Prostate gland (tissue), 2 donors: ENCODE results near the gene TPST2. TPM values are rescaled to one million over a fixed set of nuclear protein-coding genes. Genes with fewer than 3 reads are reported as not detected.

ENCODE experiments used
- DNase-seq: peaks from one replicate; pipeline ENCODE4 v3.0.0-alpha.2; 2019; ENCODE audit warnings: low spot score
- H3K27ac ChIP-seq, 2 donors: fragments of 200-600 bp; sonication (generic); 2 replicates each; pipeline ENCODE4 v1.5.1; 2017 to 2019
- H3K27me3 ChIP-seq: fragments of 200-600 bp; sonication (generic); replicated peaks from 2 replicates; pipeline ENCODE4 v1.5.1; 2019; ENCODE audit not compliant: insufficient read depth
- H3K36me3 ChIP-seq, 2 donors: fragments of 200-600 bp; sonication (generic); 1 replicate in 1 of 2; 2 replicates in 1 of 2; pipeline versions ENCODE4 v1.5.1 to v1.8.1; 2017 to 2019
- H3K4me1 ChIP-seq: fragments of 200-600 bp; sonication (generic); replicated peaks from 2 replicates; pipeline ENCODE4 v1.5.1; 2019
- H3K4me3 ChIP-seq, 2 donors: fragments of 200-600 bp; sonication (generic); 2 replicates each; pipeline ENCODE4 v1.5.1; 2017 to 2019
- H3K9me3 ChIP-seq: fragments of 200-600 bp; sonication (generic); 2 replicates; pipeline ENCODE4 v1.5.1; 2017
- POLR2A ChIP-seq: fragments of 450-650 bp; IDR thresholded peaks from one replicate; pipeline ENCODE4 v1.6.1; 2016; ENCODE audit warnings: antibody characterized with exemption, mild to moderate bottlenecking
- POLR2AphosphoS5 ChIP-seq: sonication (generic); formaldehyde crosslinking; IDR thresholded peaks from one replicate; pipeline ENCODE4 v1.6.1; 2017; ENCODE audit warnings: antibody characterized with exemption
- WGBS: methylation state at CpG from one replicate; pipeline ENCODE4 v1.1.5; 2018; 5-methylcytosine and 5-hydroxymethylcytosine counted together
- intact Hi-C: fragments of 100-400 bp; cut with DNase I; formaldehyde crosslinking; loops from one replicate; pipeline ENCODE4 v1.14.2; 2022
- total RNA-seq, 2 donors: library from RNA; depleted of rRNA; stranded (reverse); fragments of >200 nt; gene quantifications; one replicate each; pipeline ENCODE4 v1.1.0, GENCODE V29; 2016
- TF ChIP-seq, protein P1 (sequence below), 4 experiments: fragments of 200-600 bp in 2 of 4; fragments of 450-650 bp in 2 of 4; sonication (generic) in 2 of 4; IDR thresholded peaks; 1 replicate in 3 of 4; 2 replicates in 1 of 4; pipeline ENCODE4 v1.5.1; 2016 to 2019; ENCODE audit warnings: antibody characterized with exemption in 4 of 4, mild to moderate bottlenecking in 2 of 4, moderate library complexity in 2 of 4

The TPST2 gene
- total RNA-seq, 2 donors from 2014 or later: 49.4 to 200 TPM

DNA sequence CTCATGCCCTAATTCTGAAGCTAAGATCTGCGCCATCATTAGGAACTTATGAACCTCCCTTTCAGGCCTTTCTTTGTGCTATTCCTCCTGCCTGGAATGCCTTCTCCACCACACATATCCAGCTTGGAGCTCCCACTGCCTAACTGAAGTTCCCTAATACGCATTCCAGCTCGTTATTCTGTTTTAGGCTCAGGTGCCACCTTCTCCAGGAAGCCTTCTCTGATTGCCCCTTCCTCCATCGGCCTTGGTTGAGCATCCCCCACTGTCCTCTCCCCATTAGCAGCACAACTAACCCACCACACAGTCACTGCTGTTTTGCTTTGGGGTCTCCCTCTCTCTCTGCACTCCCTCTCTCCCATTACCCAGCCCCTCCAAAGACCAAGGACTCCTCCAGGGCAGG, 22.7 kb upstream of the TPST2 start:
- intact Hi-C loops: no loop called here
- Histone ChIP-seq H3K9me3 (no peaks in the 10 kb centered on the region), H3K4me3 (no peak overlapping the region), H3K27ac (no peak overlapping the region), H3K4me1 (no peaks in the 10 kb centered on the region), H3K27me3 (no peaks in the 10 kb centered on the region), H3K36me3 (no peaks in the 10 kb centered on the region)
- DNase-seq: no peak
- WGBS: 88% methylated on average over 4 of the region's 4 CpGs
- TF ChIP-seq, protein P1, sequence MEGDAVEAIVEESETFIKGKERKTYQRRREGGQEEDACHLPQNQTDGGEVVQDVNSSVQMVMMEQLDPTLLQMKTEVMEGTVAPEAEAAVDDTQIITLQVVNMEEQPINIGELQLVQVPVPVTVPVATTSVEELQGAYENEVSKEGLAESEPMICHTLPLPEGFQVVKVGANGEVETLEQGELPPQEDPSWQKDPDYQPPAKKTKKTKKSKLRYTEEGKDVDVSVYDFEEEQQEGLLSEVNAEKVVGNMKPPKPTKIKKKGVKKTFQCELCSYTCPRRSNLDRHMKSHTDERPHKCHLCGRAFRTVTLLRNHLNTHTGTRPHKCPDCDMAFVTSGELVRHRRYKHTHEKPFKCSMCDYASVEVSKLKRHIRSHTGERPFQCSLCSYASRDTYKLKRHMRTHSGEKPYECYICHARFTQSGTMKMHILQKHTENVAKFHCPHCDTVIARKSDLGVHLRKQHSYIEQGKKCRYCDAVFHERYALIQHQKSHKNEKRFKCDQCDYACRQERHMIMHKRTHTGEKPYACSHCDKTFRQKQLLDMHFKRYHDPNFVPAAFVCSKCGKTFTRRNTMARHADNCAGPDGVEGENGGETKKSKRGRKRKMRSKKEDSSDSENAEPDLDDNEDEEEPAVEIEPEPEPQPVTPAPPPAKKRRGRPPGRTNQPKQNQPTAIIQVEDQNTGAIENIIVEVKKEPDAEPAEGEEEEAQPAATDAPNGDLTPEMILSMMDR (IDR thresholded peaks at IDR 0.05): no peak
- TF ChIP-seq POLR2AphosphoS5 (no peak), POLR2A (no peak)

DNA sequence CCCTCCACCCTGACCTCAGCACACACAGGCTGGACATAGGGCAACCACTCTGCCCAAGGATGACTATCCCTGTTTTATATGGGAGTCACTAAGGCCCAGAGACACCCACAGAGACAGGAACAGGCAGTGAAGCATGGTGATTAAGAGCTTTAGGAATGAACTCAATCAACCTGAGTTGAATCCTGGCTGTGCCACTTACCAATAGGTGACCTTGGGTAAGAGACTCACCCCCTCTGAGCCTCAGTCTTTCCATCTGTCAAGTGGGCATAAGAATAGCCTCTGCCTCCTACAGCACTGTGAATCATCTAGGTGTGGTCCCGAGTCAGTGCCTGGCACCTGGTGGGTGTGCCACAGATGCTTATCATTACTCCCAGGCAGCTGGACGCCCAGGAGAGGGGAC, 21.1 kb upstream of the TPST2 start:
- DNase-seq: no peak
- no peak overlapping the region for H3K4me3 ChIP-seq
- WGBS: 76% methylated on average over 2 of the region's 2 CpGs
- no peaks in the 10 kb centered on the region for H3K9me3 ChIP-seq
- intact Hi-C loops: no loop called here
- H3K27me3 ChIP-seq: no peaks in the 10 kb centered on the region
- H3K4me1 ChIP-seq: no peaks in the 10 kb centered on the region
- TF ChIP-seq, protein P1 (IDR thresholded peaks at IDR 0.05): no peak
- no peak for TF ChIP-seq POLR2A
- no peak for TF ChIP-seq POLR2AphosphoS5
- no peak overlapping the region for H3K27ac ChIP-seq
- H3K36me3 ChIP-seq: no peaks in the 10 kb centered on the region

DNA sequence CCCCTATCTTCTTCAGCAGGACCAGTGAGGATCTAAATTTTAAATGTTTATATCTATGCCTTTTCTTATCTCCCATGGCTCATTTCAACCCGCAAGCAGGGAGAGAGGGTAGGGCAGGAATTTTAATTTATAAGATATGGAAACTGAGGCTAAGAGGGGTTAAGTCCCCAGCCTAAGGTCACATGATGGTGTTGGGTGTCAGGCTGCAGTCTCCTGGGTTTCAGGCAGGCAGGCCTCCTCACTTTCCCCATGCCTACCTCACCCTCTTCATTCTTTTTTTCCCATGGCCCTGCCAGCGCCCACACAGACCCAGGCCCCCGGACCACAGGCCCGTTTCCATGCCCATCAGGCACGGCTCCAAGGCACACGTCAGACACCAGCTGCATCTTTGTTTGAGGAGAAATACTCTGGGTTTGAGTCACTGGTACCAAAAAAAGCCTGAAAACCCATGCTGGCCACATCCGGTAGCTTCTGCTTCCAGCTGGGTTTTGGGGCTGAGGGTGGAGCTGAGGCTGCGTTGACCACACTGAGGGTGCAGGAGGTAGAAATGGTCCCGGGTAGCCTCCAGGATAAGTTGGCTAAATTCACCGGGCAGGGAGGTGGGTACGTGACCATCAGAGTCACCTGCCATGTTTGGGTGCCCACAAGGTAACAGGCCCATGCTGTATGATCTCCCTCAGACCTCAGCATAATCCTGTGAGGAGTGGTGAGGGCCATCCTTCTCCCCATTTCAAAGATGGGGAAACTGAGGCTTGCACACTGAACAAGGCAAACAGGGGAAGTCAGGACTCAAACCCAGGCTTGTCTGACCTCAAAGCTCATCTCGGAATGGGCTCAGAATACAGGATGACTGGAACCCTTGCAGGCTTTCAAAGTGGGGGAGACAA, 20.4 kb upstream of the TPST2 start:
- intact Hi-C loops: no loop called here
- DNase-seq: no peak
- no peak overlapping the region for H3K4me3 ChIP-seq
- no peaks in the 10 kb centered on the region for H3K27me3 ChIP-seq
- WGBS: 76% methylated on average over 11 of the region's 12 CpGs
- no peaks in the 10 kb centered on the region for H3K4me1 ChIP-seq
- no peaks in the 10 kb centered on the region for H3K9me3 ChIP-seq
- no peaks in the 10 kb centered on the region for H3K36me3 ChIP-seq
- no peak overlapping the region for H3K27ac ChIP-seq
- TF ChIP-seq, protein P1 (IDR thresholded peaks at IDR 0.05): no peak
- TF ChIP-seq POLR2AphosphoS5 (no peak), POLR2A (no peak)

DNA sequence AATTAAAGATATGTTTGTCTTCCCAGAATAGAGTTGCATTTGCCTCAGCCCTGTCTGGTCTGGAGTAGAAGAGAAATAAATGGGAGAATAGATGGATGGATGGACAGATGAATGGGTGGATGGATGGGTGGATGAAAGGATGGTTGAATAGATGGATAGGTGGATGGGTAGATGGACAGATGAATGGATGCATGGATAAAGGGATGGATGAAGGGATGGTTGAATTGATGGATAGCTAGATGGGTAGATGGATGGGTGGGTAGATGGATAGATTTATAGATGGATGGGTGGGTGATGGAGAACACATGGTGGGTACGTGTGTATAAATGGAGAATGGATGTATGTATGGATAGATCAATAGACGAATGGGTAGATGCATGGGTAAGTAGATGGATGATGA, 19.4 kb upstream of the TPST2 start:
- no peak for DNase-seq
- Histone ChIP-seq H3K4me3 (no peak overlapping the region), H3K27me3 (no peaks in the 10 kb centered on the region), H3K9me3 (no peaks in the 10 kb centered on the region), H3K4me1 (no peaks in the 10 kb centered on the region), H3K27ac (no peak overlapping the region), H3K36me3 (no peaks in the 10 kb centered on the region)
- 89% methylated on average over 2 of the region's 2 CpGs for WGBS
- intact Hi-C loops: no loop called here
- no peak for TF ChIP-seq POLR2AphosphoS5

DNA sequence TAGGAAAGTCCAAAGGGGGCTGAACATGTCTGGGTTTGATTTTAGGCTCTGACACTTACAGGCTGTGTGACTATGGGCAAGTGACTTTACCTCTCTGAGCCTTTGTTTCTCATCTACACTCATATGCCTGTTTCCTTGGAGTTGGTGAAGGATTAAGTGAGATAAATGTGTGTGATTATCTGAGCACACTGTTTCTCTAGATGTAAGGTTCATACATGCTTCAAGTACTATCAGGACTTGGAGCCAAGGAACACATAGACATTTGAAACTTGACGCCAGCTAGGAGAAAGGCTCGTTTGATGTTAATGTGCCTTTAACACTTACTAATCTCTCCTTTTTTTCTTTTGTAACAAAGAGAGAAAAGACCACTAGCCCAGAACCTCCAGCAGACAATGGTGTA, 18.2 kb upstream of the TPST2 start:
- intact Hi-C loops: no loop called here
- no peak for DNase-seq
- WGBS: 13% methylated on average over 2 of the region's 2 CpGs
- H3K4me3 ChIP-seq: no peak overlapping the region
- H3K4me1 ChIP-seq: no peaks in the 10 kb centered on the region
- H3K9me3 ChIP-seq: no peaks in the 10 kb centered on the region
- no peaks in the 10 kb centered on the region for H3K36me3 ChIP-seq
- H3K27me3 ChIP-seq: no peaks in the 10 kb centered on the region
- H3K27ac ChIP-seq: no peak overlapping the region
- no peak for TF ChIP-seq POLR2AphosphoS5
- TF ChIP-seq, protein P1 (IDR thresholded peaks at IDR 0.05): no peak
- TF ChIP-seq POLR2A: no peak
